Measurements from ENCODE around the gene RNF214.

RNF214 gene

DNA sequence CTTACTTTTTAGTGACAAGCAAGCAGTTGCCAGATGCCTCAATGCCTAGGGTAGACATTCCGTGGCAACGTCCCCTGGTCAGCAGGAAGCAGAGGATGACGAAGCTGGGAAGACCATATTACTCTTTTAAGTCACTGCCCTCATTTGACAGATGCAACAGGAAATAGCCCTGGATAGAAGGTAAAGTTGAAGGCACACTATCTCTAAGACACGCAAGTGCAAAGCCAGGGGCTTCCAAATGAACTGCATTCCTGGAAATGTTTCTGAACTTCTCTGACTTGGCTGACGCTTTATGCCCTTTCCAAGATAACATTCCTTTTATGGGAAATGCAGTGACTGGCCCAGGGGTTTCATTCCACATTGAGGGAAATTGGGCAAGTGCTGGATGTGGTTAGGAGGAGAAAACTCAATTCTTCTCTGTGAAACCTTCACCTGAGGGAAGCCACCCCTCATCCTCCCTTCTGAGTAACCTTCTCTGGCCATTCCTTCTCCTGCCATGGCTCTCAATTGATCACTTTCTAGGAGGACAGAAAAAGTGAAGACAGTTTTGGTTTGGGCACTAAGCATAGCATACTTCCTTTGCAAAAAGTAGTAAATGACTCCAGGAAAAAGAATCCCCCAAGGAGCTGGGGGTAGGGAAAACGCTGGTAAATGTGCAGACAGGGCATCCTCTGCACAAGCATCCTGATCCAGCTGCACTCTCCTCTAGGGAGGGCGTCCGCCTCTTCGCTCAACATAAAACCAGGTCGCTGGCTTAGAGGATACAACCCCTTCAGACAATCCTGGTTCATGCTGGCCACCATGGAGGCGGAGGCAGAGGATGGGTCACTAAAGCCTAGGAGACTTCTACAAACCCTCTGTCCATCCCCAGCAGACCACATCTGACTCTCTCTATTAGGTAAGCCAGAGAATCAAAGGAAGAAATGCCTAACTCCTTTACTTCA is 15.1 kb upstream of the RNF214 start:
- no peak for DNase-seq

DNA sequence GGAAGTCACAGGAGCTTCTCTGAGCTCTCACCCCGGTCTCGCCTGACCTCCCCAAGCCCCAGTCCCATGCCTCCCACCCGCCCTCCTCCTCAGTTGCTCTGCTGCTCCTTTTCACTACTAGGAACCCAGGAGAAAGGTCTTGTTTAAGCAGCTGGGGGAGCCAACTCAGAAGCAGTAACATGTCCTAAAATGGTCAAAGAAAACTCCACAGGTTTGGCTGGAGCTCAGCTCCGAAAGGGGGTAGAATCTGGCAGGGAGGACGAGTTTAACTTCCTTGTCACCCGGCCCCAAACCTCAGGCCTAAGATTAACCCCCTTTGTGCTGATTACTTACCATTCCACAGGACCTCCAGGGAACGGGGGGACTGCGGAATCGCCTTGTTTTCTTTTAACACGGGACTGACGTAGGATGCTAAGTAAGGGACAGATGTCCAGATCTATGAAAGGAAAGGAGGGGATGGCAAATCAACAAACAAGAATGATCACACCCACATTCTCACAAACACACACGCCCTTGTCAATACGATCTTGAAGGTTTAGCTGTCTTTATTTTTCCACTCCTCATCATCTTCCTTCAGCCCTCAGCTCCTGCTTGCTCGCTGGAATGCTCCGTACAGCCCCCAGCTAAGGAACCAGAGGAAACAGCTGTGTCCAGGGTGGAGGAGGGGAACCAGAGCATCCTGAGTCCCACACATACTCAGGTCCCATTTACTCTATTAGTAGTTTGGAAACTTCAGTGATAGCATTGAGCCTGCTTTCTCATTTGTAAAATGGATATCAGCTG is 14.1 kb upstream of the RNF214 start:
- DNase-seq: no peak

- no peak for DNase-seq
These were observed 13.5 kb upstream of the RNF214 start for GRCh38 chr11:117219001-117219400.

- DNase-seq: no peak
These were observed 13.0 kb upstream of the RNF214 start for GRCh38 chr11:117219455-117219854.

DNA sequence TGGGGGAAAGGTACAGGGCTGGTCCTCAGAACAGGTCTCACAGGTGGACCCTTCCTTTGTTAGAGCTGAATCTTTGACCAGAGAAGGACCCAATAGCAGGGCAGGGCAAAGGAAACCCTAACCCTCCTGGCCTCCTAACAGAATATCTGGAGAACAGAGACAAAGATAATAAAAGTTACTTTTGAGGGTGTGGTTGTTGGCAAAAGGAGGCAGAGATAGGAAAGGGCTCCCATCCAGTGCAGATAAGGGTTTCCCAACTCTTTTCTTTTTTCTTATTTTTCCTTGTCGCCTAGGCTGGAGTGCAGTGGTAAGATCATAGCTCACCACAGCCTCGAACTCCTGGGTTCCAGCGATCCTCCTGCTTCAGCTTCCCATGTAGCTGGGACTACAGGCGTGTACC is 12.5 kb upstream of the RNF214 start:
- DNase-seq: no peak

DNA sequence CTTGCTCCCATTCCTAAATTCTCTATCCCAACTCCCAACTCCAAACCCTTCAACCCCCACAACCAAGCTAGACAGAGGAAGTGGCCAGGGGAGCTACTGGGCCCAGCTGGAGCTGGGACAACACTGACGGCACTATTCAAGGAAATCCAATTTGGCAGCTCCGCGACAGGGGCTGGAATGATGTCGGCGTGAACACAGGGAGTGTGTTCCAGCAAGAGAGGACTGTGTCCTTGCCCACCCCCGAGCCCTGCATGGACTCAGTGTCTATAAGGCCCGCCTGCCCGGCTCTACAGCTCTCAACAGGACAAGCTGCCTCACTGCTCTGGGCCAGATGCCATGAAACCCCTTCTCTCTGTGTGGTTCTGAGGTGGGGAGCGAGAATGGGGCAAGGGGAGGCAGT is 11.9 kb upstream of the RNF214 start:
- no peak for DNase-seq

DNA sequence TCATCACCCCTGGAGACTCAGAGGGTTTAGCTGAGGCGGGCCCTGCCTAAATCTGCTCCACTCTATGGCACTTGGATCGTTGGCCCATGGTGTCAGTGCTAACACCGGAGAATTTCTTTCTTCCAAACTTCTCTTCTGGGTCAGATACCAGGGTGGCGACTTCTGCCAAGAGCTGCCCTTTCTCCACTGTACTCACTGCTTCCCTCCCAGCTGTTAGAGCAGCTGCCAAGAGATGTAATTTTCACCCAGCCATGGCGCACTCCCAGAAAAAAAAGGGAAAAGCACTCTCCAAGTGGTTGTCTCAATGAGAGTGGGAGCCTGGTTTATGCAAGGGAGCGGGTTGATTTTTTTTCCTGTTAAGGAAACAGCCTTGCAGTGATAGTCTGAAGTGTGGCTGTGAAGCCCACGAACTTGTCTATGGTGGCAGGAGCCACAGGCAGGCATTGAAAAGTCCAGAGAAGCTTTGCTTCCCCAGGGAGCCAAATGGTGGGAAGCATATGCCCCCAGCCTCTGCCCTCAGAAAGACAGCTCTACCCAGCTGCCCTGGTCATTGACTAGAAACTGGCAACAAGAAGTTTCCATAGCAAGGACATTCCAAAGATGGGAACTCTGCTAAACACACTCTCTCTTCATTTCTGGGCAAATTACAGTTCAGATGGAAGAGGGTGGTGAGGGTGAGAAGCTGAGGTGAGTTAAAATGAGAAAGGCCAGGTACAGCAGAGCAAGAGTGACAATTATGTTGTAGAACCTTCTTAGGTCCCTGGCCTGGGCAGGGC is 11.3 kb upstream of the RNF214 start:
- no peak for DNase-seq

- DNase-seq: peak; percentile 65 to 86
These were observed 10.5 kb upstream of the RNF214 start for GRCh38 chr11:117221775-117222517.

GRCh38 chr11:117222991-117223740 is 9.3 kb upstream of the RNF214 start:
- DNase-seq: no peak

- DNase-seq: no peak
These were observed 8.5 kb upstream of the RNF214 start for GRCh38 chr11:117223741-117224689.

DNA sequence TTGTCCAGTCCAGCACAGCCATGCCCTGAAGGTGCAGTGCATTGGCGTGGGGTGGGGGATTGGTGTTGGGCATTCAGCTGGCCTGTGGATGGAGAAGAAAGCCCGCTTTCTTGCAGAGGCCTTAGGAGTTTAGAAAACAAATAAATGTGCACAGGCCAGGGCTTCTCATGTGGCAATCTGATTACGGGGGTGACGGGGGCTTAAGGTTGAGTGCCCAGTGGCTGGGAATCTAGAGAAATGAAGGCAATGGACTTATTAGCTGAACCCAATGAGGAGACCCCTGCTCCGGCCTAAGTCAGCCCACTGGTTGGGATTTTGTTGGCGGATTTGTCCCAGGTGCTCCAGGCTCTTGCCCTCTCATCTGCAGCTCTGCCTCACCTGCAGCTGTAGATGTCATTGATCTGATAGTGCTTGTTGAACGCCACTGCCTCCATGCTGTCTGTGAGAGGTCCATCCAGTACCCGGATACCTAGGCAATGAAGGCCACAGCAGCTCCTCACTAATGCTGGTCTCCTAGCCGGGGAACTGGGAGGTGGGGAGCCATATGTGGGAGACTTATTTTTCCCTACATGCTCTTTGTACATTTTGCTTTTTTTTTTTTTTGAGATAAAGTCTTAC is 6.8 kb upstream of the RNF214 start:
- no peak for DNase-seq

DNA sequence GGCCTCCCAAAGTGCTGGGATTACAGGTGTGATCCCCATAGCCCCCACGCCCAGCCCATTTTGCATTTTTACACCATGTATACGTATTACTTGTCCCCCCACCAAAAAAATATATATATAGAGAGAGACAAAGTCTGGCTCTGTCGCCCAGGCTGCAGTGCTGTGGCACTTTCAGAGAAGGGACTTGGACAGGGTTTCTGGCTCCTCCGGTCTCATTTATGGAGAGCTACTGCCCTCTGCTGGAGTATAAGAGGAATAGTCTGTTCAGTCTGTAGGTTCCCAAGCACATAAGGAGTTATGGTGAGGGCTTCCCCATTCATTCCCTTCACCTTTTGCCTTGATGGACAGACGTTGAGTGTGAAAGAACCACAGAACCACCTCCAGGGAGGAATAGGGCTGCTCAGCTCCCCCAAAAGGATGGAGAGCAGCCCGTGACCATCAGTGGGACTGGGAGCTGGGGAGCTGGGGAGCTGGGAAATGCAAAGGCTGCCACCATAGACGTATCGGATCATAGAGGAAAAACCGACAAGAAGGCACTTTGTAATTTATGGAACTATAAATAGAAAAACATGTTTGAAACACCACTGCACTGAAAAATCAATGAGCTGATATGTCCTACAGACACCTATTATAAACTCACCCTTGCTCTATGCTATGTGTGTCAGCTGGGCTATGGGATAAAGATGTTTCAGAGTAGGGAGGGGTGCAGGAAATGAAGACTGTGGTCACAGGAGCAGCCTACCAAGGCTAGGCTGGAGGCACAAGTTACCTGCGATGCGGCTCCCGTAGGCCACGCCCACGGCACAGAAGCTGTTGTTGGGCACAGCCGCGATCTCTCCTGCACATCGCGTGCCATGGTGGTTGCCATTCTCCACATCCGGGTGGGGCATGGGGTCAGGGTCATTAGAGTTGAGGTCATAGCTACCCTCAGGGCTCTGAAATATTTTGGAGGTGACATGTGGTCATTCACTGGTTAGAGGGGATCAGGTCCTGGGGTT is 5.8 kb upstream of the RNF214 start:
- peak; percentile 80 for DNase-seq

DNA sequence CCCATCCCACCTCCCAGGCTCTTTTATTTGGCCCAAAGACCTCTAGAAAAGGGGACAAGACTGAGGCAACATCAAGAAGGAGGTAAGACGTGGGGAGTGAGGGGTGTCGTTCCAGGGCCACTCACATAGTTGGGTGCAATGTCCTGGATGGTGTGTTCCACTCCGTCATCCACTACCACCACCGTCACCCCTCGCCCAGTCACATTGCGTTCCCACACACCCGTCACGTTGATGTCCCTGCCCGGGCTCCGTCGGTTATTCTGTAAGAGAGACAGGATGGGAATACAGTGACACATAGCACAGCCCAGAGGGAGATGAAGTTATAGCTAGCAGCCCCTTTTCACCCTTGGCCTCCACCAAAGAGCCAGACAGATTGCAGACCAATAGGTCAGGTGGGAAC is 4.4 kb upstream of the RNF214 start:
- DNase-seq: no peak

- DNase-seq: no peak
These were observed 3.1 kb upstream of the RNF214 start for GRCh38 chr11:117229411-117229810.

DNA sequence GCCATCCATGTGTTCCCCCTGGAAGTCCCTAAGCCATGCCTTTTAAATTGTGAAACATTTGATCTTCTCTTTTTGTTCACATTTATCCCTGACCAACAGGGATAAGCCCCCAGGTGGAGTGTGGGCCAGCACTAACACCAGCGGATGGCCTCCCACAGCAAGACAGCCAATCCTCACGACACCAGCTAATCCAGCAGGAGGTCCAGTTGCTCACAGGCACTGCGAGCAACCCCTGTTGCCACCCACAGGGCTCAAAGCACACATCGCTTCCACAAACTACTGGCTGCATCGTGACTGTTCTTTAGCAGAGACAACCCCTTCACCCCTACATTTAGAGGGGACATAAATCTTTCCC is 2.6 kb upstream of the RNF214 start:
- no peak for DNase-seq

GRCh38 chr11:117230286-117230961 is 2.0 kb upstream of the RNF214 start:
- no peak for DNase-seq

- peak in 1 of 2 experiments; percentile 32 for DNase-seq
These were observed 1.3 kb upstream of the RNF214 start for GRCh38 chr11:117230999-117231841.

DNA sequence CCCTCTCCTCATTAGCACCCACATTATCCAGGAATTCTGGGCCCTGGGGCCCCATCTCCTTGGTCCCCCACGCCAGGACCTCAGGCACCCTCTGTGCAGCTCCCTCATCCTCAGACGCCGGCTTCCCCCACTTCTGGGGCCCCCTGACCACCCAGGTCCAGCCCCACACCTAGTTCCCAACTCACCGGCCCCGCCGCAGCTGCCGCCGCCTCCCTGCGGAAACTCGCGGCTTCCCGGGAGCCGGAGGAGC is 704 bp upstream of the RNF214 start, which contains the start of gene PCSK7:
Gene PCSK7 (minus strand): TSS at position 232 of the 250 bp plus-strand sequence. CDS start 2,229 bp downstream, outside the sequence.
- no peak for DNase-seq
